ENCODE data around the gene LRRTM2.

LRRTM2 gene

DNA sequence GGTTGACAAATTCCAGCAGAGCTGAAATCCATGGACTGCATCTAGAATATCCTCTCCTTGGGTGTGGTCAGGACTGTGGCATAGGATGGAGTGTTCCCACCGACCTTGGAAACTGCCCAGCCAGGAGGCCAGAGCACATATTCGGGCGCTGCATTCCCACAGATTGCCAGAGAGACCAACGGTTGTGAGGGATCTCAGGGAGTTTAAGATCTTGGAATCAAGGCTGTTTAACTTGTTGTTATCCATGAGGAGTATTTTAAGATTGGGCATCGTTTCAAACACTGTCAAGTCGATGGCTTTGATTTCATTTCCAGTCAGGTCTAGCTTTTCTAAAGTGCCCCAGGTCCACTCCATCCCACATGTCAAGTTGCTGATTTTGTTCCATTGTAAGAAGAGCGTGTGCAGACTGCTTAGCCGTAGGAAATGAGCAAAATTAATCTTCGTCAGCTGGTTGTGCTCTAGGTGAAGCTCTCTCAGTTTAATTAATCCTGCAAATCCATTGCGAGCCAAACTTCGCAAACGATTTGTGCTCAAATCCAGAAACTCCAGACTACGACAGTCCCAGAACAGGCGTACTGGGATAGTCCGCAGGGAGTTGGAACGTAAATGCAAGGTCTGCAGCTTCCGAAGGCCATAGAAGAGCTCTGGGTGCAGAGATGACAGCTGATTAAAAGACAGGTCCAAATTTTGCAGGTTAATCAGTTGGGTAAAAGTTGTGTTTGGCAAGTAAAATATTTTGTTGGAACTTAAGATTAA is 1.5 kb downstream of the LRRTM2 start:
- peak overlapping the region; percentile 62 for H3K4me3 ChIP-seq (ENCODE audit: low read depth, low read length)
- TF ChIP-seq, protein P1, sequence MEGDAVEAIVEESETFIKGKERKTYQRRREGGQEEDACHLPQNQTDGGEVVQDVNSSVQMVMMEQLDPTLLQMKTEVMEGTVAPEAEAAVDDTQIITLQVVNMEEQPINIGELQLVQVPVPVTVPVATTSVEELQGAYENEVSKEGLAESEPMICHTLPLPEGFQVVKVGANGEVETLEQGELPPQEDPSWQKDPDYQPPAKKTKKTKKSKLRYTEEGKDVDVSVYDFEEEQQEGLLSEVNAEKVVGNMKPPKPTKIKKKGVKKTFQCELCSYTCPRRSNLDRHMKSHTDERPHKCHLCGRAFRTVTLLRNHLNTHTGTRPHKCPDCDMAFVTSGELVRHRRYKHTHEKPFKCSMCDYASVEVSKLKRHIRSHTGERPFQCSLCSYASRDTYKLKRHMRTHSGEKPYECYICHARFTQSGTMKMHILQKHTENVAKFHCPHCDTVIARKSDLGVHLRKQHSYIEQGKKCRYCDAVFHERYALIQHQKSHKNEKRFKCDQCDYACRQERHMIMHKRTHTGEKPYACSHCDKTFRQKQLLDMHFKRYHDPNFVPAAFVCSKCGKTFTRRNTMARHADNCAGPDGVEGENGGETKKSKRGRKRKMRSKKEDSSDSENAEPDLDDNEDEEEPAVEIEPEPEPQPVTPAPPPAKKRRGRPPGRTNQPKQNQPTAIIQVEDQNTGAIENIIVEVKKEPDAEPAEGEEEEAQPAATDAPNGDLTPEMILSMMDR (IDR thresholded peaks at IDR 0.05; ENCODE audit: low read depth, low read length): no peak

GRCh38 chr5:138872841-138873465 is 2.2 kb downstream of the LRRTM2 start:
- TF ChIP-seq, protein P1 (IDR thresholded peaks at IDR 0.05; ENCODE audit: low read depth, low read length): no peak
- H3K4me3 ChIP-seq (ENCODE audit: low read depth, low read length): no peak overlapping the region

DNA sequence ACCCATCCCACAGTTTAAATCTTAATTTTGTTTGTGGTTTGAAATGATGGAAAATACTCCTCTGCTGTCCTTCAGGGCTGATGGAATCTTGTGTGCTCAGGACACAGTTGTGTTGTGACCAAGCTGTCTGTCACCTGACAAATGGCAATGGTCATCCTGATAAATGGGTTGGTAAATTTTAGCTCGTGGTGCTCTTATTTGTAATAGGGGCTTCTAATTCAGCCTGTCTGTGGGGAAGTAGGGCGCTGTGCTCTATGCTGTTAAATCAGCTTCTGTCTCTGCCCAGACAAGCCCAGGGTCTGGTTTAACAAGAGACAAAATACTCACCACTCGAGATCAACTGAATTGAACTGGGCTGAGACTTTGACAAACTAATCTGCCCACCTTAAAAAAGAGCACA is 4.5 kb downstream of the LRRTM2 start:
- no peak overlapping the region for H3K4me3 ChIP-seq (ENCODE audit: low read depth, low read length)
- TF ChIP-seq, protein P1 (IDR thresholded peaks at IDR 0.05; ENCODE audit: low read depth, low read length): no peak

- H3K4me3 ChIP-seq (ENCODE audit: low read depth, low read length): no peak overlapping the region
- TF ChIP-seq, protein P1 (IDR thresholded peaks at IDR 0.05; ENCODE audit: low read depth, low read length): no peak
Observed at GRCh38 chr5:138869763-138870500, 5.2 kb downstream of the LRRTM2 start.

GRCh38 chr5:138869038-138869437 is 6.1 kb downstream of the LRRTM2 start:
- TF ChIP-seq, protein P1 (IDR thresholded peaks at IDR 0.05; ENCODE audit: low read depth, low read length): no peak
- no peak overlapping the region for H3K4me3 ChIP-seq (ENCODE audit: low read depth, low read length)

- no peak overlapping the region for H3K4me3 ChIP-seq (ENCODE audit: low read depth, low read length)
- TF ChIP-seq, protein P1 (IDR thresholded peaks at IDR 0.05; ENCODE audit: low read depth, low read length): no peak
Observed at GRCh38 chr5:138867011-138867410, 8.1 kb downstream of the LRRTM2 start.

DNA sequence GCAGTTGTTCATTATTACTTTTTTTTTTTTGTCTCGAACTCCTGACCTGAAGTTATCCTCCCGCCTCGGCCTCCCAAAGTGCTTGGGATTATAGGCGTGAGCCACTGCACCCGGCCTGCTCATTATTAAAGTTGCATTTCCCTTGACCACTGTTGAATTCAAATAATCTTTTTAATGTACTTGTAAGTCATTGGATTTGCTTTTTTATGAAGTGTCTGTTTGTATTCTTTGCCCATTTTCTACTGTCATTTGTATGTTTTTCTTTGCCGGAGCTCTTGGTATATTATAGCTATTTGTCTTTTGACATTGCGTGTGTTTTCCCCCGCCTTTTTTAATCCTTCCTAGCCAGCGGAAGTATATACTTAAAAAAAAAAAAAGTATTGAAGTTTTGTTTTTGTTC is 22.0 kb downstream of the LRRTM2 start:
- TF ChIP-seq, protein P1 (IDR thresholded peaks at IDR 0.05; ENCODE audit: low read depth, low read length): no peak
- no peak overlapping the region for H3K4me3 ChIP-seq (ENCODE audit: low read depth, low read length)
